ENCODE data around the gene TPRKB.
"Not testable (repeated sequence)": the region's sequence is repeated elsewhere in the genome, so short reads cannot be mapped to it uniquely, and the experiment has no call there.

TPRKB gene

GRCh38 chr2:73697606-73698005 lies 39.5 kb downstream of the TPRKB start:
- peaks cover 24 to 32% of the 10 kb centered on the region in 2 experiments for H3K4me1 ChIP-seq (ENCODE audit: control insufficient read depth in 1 of 2, insufficient read depth in 1 of 2, low read depth in 1 of 2, low read length in 1 of 2)
- H3K27me3 ChIP-seq = no peaks in the 10 kb centered on the region
- no peak for TF ChIP-seq CTCF (IDR thresholded peaks at IDR 0.05)
- no peaks in the 10 kb centered on the region for H3K36me3 ChIP-seq
- H3K27ac ChIP-seq = no peak overlapping the region
- H3K4me3 ChIP-seq (ENCODE audit: low read depth in 1 of 2, low read length in 1 of 2) = no peak overlapping the region
- no peaks in the 10 kb centered on the region for H3K9me3 ChIP-seq

- H3K27ac ChIP-seq; H3K27me3 ChIP-seq; H3K4me3 ChIP-seq (ENCODE audit: low read depth in 1 of 2, low read length in 1 of 2): not testable (repeated sequence)
Observed at GRCh38 chr2:73696985-73697384, 40.2 kb downstream of the TPRKB start.

GRCh38 chr2:73696521-73696920 lies 40.6 kb downstream of the TPRKB start:
- H3K4me1 ChIP-seq (ENCODE audit: control insufficient read depth in 1 of 2, insufficient read depth in 1 of 2, low read depth in 1 of 2, low read length in 1 of 2) = peaks cover 22% of the 10 kb centered on the region in 2 experiments
- H3K9me3 ChIP-seq; H3K27ac ChIP-seq; H3K27me3 ChIP-seq; H3K36me3 ChIP-seq; H3K4me3 ChIP-seq (ENCODE audit: low read depth in 1 of 2, low read length in 1 of 2): not testable (repeated sequence)

More at GRCh38 chr2:73696985-73697384, 40.2 kb downstream of the TPRKB start:
- peaks cover 24 to 27% of the 10 kb centered on the region in 2 experiments for H3K4me1 ChIP-seq (ENCODE audit: control insufficient read depth in 1 of 2, insufficient read depth in 1 of 2, low read depth in 1 of 2, low read length in 1 of 2)
- H3K36me3 ChIP-seq, H3K9me3 ChIP-seq: not testable (repeated sequence)

GRCh38 chr2:73690372-73691088 lies 46.6 kb downstream of the TPRKB start:
- peak; percentile 32 for TF ChIP-seq CTCF (IDR thresholded peaks at IDR 0.05)
- H3K27ac ChIP-seq; H3K4me3 ChIP-seq (ENCODE audit: low read depth in 1 of 2, low read length in 1 of 2); H3K9me3 ChIP-seq; H3K27me3 ChIP-seq; H3K36me3 ChIP-seq: not testable (repeated sequence)
- H3K4me1 ChIP-seq (ENCODE audit: control insufficient read depth in 1 of 2, insufficient read depth in 1 of 2, low read depth in 1 of 2, low read length in 1 of 2) = peaks cover 8 to 17% of the 10 kb centered on the region in 2 experiments

GRCh38 chr2:73688494-73688893 lies 48.7 kb downstream of the TPRKB start:
- not testable (repeated sequence) for H3K27ac ChIP-seq; H3K27me3 ChIP-seq; H3K36me3 ChIP-seq; H3K9me3 ChIP-seq; H3K4me3 ChIP-seq (ENCODE audit: low read depth in 1 of 2, low read length in 1 of 2)
- peaks cover 8 to 17% of the 10 kb centered on the region in 2 experiments for H3K4me1 ChIP-seq (ENCODE audit: control insufficient read depth in 1 of 2, insufficient read depth in 1 of 2, low read depth in 1 of 2, low read length in 1 of 2)

- H3K27ac ChIP-seq = no peak overlapping the region
- peaks cover 8 to 17% of the 10 kb centered on the region in 2 experiments for H3K4me1 ChIP-seq (ENCODE audit: control insufficient read depth in 1 of 2, insufficient read depth in 1 of 2, low read depth in 1 of 2, low read length in 1 of 2)
- TF ChIP-seq CTCF (IDR thresholded peaks at IDR 0.05) = no peak
- H3K4me3 ChIP-seq (ENCODE audit: low read depth in 1 of 2, low read length in 1 of 2) = no peak overlapping the region
- H3K9me3 ChIP-seq = no peaks in the 10 kb centered on the region
- H3K36me3 ChIP-seq = no peaks in the 10 kb centered on the region
- H3K27me3 ChIP-seq = no peaks in the 10 kb centered on the region
Observed at GRCh38 chr2:73685764-73686438, 51.2 kb downstream of the TPRKB start.

GRCh38 chr2:73684905-73685304 lies 52.2 kb downstream of the TPRKB start:
- H3K4me1 ChIP-seq (ENCODE audit: control insufficient read depth in 1 of 2, insufficient read depth in 1 of 2, low read depth in 1 of 2, low read length in 1 of 2) = peaks cover 8 to 13% of the 10 kb centered on the region in 2 experiments
- H3K9me3 ChIP-seq; H3K27ac ChIP-seq; H3K27me3 ChIP-seq; H3K36me3 ChIP-seq; H3K4me3 ChIP-seq (ENCODE audit: low read depth in 1 of 2, low read length in 1 of 2): not testable (repeated sequence)

- not testable (repeated sequence) for H3K36me3 ChIP-seq; H3K27ac ChIP-seq; H3K9me3 ChIP-seq; H3K27me3 ChIP-seq; H3K4me3 ChIP-seq (ENCODE audit: low read depth in 1 of 2, low read length in 1 of 2)
- peaks cover 8 to 12% of the 10 kb centered on the region in 2 experiments for H3K4me1 ChIP-seq (ENCODE audit: control insufficient read depth in 1 of 2, insufficient read depth in 1 of 2, low read depth in 1 of 2, low read length in 1 of 2)
Observed at GRCh38 chr2:73684325-73684724, 52.8 kb downstream of the TPRKB start.

GRCh38 chr2:73679951-73680571 lies 57.1 kb downstream of the TPRKB start:
- H3K4me1 ChIP-seq (ENCODE audit: control insufficient read depth in 1 of 2, insufficient read depth in 1 of 2, low read depth in 1 of 2, low read length in 1 of 2); H3K9me3 ChIP-seq; H3K27ac ChIP-seq; H3K4me3 ChIP-seq (ENCODE audit: low read depth in 1 of 2, low read length in 1 of 2); H3K36me3 ChIP-seq; H3K27me3 ChIP-seq: not testable (repeated sequence)
